NOMO-1 treated with DMSO at 0.1 percent for 48 hours (cell line): ENCODE data around the gene DDX56.
"Not testable (repeated sequence)": the region's sequence is repeated elsewhere in the genome, so short reads cannot be mapped to it uniquely, and the experiment has no call there.

Experiments used
- DNase-seq: peaks from one replicate; lab custom pipeline; 2025; ENCODE audit not compliant: unreplicated experiment; lab: John Stamatoyannopoulos, UW

DDX56 gene

DNA sequence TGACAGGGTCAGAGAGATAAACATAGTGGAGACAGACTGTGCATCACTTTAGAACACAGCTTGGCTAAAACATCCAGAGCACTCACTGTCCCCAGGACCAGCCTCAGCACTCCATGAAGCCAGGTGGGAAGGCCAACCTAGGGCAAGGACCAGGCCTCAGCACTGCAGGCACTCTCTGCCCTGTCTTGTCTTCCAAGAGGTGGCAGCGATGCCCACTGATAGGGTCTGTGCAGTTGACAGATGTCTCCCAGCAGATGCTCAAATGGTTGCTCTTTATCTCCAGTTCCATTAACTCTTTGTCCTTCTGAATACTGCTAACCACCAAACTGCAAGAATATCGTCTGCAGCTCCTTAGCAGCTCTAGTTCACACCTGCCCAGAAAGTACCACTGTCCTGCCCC lies 9.1 kb downstream of the DDX56 start:
- no peak for DNase-seq

DNA sequence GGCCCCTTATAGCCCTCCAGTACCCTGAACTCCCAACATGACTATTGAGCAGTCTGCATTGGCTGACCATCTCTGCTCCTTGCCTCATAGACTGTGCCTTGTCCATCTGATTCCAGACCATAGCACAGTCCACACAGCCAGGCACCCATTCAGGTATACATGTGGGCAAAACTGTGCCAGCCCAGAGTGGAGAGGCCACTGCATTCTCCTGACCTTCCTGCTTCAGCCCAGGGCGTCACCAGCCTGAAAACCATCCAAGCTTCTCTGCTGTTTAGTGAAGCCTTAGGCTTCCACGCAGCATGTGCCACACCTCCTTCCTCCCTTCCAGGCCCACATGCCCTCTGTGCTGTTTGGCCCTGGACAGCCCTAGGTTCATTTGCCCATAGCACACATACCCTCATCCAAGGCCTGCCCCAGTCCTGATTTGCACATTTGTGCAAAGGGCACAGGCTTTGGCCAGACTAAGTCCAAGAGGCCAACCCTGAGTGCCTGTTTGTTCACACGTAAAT lies 10.5 kb downstream of the DDX56 start:
- no peak for DNase-seq

DNA sequence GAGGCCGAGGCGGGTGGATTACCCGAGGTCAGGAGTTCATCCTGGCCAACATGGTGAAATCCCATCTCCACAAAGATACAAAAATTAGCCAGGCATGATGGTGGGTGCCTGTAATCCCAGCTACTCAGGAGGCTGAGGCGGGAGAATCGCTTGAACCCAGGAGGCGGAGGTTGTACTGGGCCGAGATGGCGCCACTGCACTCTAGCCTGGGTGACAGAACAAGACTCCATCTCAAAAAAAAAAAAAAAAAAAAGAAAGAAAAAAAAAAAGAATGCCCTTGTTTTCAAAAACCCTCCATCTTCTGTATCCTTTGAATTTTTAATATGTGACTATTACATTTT lies 11.1 kb downstream of the DDX56 start:
- DNase-seq = not testable (repeated sequence)

DNA sequence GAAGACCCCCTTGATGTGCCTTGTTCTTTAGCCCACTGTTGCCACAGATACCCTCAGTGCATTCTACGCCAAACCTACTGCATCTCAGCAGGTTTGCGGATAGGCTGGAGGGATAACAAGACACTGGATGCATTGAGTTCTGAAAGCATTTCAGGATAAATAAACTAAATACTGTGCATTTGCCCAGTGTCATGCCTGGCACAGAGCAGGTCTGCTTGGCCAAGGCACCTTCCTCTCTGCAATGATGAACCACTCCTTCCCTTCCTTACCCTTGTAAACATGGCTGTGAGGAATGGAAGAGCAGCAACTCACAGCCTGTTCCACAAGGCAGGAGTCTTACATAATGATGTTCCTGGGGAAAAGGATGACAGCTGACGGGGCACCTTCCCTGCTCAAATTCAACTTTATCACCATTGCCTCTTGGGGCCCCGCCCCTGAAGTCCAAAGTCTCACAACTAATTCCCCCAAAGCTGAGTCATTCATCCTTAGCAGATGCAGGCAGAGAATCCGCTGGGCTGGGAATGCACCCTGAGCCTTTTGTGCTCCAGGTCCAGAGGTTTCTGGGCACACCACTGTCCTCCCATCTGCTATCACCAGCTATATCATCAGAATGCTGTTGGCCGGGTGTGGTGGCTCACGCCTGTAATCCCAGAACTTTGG lies 11.6 kb downstream of the DDX56 start:
- no peak for DNase-seq

DNA sequence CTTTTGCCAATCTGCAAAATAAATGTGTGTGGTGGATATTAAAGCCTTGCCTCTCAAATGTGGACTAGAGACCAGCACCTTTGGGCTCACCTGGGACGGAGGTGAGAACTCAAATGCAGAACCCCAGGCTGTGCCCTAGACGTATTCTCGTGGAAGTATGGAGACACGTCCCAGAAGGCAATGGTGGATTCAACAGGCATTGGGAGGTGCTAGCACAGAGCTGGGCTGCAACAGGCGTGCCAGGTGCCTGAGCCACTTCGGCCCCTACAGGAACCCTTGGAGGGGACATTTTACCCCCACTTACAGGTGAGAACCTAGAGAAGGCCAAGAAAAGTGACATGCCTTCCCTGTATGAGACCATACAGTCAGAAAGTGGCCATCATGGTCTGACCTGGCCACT lies 12.2 kb downstream of the DDX56 start:
- DNase-seq = no peak

DNA sequence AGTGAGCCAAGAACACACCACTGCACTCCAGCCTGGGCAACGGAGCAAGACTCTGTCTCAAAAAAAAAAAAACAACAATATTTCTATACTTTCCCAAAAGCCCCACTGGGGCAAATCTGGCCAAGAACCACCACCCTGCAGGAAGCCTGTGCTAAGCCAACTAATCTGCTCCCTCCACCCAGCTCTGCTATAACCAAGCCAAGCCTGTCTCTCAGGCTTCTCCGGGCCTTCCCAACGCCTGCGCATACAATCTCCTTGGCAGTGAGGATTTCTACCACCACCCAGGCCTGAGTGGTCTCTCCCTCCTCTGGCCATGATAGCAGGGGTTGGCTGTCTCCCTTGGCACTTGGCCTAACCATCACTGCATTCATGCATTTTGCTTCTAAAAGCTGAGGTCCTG lies 14.2 kb downstream of the DDX56 start:
- no peak for DNase-seq

DNA sequence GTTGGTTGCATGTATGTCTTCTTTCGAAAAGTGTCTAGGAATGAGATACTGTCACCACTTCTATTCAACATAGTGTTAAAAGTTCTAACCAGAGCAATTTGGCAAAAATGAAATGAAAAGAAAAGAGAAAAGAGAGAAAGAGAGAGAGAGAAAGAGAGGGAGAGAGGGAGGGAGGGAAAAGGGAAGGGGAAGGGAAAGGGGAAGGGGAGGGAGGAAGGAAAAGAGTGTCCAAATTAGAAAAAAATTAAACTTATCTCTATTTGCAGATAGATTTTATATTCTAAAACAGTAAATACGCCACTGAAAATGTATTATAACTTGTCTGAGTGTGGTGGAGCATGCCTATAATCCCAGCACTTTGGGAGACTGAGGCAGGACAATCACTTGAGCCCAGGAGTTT lies 16.2 kb downstream of the DDX56 start:
- no peak for DNase-seq

DNA sequence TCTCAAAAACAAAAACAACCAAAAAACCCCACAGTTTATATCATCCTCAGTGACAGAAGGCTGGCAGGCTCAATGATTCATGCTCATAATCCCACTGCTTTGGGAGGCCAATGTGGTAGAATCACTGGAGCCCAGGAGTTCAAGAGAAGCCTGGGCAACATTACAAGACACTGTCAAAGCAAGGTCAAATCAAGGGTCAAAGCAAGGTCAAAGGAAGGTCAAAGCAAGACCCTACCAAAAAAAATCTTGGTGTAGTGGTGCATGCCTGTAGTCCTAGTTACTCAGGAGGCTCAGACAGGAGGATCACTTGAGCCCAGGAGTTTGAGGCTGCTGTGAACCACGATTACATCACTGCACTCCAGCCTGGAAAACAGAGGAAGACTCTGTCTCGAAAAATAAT lies 18.4 kb downstream of the DDX56 start:
- DNase-seq = no peak

DNA sequence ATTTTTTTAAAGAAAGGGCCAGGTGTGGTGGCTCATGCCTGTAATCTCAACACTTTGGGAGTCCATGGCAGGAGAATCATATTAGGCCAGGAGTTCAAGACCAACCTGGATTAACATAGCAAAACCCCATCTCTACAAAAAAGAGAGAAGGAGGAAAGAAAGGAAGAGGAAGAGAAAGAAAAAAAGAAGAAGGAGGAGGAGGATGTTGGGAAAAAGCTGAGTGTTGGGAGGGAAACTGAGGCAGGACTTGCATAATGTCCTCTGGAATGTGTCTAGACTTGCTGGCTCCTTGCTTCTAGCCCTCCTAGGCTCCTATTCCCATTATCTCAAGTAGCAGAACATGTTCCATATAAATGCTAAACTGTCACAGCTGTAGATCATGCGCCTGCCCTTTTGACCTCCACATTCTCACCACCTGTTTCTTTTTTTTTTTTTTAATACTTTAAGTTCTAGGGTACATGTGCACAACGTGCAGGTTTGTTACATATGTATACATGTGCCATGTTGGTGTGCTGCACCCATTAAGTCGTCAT lies 21.2 kb downstream of the DDX56 start:
- DNase-seq = not testable (repeated sequence)

DNA sequence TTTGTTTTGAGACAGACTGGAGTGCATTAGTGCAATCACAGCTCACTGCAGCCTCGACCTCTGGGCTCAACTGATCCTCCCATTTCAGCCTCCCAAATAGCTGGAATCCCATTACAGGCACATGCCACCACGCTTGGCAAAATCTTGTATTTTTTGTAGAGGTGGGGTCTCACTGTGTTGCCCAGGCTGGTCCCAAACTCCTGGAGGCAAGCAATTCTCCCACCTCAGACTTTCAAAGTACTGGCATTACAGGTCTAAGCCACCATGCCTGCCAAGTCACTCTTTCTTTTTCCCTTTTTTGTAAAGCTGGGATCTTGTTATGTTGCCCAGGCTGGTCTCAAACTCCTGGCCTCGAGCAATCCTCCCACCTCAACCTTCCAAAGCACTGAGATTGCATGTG lies 24.3 kb downstream of the DDX56 start:
- DNase-seq = no peak

DNA sequence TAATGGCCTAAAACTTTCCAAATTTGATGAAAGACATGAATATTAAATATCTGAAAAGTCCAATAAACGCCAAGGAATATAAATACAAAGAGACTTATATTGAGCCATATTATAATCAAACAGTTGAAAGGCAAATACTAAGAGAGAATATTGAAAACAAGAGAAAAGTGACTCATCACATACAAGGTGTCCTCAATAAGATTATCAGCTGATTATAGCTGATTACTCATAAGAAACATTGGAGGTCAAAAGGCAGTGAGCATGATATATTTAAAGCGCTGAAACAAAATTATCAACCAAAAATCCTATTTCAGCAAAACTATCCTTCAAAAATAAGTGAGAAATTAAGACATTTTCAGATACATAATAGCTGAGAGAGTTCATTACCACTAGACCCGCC lies 24.8 kb downstream of the DDX56 start:
- no peak for DNase-seq

DNA sequence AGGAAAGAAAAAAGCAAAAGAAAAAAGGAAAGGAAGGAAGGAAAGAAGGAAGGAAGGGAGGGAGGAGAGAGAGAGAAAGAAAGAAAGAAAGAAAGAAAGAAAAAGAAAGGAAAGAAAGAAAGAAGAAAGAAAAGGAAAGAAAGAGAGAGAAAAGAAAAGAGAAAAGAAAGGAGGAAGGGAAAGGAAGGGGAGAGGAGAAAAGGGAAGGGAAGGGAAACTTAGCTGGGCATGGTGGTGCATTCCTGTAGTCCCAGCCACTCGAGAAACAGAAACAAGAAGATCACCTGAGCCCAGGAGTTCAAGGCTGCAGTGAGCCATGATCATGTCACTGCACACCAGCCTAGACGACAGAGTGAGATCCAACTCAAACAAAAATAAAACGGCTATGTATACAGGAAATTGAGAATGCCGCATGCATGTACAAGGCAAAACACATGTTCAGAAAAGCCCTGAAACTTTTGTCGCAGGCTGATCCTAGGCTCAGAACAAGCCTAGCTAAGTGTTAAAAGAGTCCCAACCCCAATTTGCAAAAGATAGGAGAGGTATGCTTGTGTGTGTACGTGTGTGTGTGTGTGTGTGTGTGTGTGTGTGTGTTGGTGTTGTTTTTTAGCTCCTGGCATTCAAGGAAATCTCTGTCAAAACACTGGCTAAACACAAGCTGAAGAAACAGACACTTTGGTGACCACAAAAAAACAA lies 26.0 kb downstream of the DDX56 start:
- DNase-seq = no peak

DNA sequence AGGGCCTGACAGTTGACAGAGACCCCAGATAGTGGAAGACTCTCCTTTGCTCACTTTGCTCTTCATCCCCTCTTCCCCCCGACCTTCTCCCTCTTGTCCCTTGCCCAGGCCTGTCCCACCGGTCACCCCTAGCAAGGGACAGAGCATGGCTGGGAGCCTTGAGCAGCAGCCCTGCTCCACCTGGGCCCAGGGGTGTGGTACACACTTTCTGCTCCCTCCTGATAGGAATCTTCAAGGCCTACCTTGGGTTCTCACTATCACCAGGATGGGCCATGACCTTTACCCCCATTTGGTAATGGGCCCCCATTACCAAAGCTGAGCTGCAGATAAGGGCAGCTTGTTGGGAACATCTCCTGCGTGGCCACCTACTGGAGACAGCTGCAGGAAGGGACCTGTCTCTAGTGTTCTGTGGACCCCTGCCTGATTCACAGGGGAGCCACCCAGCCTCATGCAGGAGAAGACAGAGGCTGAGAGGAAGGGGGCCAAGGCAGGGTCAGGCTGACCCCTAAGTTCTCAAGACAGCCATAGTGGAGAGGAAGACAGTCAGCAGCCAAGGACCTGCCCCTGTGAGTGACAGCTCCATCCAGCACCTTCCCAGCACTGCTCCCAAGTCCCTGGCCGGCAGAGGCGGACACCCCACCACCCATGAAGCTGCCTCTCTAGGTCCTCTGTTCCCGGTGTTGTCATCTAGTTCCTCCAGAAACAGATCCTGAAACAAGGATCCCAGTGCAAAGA lies 31.7 kb downstream of the DDX56 start:
- DNase-seq = no peak

DNA sequence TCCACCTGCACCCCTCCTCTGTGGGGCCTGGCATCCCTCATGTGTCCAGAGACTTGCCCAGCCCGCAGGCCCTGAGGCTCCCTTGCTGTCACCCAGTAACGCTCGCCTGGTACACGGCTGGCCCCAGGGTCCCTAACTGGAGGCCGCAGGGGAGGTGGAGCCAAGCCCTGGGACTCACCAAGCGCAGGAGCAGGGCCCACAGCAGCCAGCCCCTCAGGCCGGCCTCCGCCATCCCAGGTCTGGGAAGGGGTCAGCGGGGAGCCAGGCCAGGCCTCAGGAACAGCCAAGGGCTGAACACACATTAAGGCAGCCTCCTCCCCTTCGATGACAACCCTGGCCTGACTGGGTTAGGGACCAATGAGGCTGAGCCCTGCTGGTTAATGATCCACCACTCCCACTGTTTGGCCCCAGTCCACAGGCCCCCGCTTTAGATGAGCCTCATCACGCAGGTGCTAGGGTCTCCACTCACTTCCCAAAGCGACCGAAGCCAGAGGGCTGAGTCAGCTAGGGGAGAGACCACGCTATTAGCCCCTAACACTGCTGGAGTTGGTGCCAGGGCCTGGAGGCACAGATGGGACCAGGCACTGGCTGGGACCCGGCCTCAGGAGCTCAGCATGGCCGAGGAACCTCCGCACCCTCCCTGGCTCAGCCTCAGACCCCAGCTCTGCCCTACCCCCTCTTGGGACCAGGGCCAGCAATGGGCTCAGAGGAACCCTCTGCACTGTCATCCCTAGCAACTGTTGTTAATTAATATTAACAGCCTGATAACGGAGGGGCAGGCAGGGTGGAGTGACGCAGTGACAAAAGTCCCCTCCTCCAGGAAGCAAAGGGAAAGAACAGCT lies 32.5 kb downstream of the DDX56 start, which contains the start of gene NPC1L1:
TSS of gene NPC1L1 (minus strand) at position 303 of the 842 bp plus-strand sequence. CDS start at position 232, 71 bp downstream.
- no peak for DNase-seq

DNA sequence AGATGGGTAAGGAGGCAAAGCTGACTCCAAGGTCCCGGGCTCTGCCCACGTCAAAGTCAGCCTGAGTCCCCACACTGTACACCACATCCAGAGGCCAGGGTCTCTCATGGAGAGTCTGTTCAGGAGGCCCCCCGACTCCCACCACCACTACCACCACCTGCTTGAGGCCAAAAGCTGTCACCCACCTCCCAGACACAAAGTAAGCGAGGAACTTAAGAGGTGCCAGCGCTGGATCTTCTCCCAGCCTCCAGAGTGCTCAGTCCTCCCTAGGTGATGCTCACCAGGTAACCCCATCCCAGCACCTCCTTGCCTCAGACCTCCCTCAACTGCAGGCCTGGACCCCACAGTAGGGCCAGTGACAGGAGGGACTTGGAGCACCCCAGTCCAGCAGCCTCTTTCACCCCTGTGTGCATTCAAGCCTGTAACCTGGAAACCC lies 33.1 kb downstream of the DDX56 start:
- DNase-seq = no peak

DNA sequence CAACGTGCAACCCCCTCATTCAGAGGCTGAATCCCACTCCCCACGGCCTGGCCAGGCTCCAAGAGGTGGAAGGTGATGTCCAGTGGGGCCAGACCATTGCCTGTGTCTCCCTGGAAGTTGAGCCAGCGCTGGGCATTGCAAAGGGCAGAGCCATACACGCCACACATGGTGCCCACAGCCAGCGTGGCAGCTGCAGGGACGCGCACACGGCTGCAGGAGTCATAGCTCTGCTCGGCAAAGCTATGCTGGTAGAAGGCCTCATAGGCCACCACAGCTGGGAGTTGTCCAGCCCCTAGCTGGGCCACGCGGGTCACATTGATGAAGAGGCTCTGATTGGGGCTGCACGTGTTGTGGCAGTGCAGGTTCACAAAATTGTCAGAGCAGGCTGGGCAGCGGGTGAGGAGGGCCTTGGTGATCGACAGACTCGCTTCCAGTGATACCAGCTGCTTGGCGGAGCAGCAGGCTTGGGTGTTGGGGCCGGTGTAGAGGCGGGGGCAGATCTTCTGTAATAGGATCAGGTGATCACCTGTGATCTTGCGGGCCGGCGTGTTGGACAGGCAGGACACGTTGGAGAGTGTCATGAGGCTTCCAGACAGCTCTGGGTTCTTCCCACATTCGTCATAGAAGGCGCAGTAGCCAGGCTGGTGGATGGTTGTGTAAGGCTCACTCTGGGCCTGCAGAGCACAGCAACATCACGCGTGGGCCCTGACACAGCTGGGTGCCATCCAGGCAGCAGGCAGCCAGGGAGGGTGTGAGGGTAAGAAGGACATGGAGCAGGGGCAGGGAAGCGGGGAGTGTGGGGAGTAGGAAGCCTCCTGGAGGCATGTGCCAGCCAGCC lies 33.8 kb downstream of the DDX56 start:
- DNase-seq = no peak

DNA sequence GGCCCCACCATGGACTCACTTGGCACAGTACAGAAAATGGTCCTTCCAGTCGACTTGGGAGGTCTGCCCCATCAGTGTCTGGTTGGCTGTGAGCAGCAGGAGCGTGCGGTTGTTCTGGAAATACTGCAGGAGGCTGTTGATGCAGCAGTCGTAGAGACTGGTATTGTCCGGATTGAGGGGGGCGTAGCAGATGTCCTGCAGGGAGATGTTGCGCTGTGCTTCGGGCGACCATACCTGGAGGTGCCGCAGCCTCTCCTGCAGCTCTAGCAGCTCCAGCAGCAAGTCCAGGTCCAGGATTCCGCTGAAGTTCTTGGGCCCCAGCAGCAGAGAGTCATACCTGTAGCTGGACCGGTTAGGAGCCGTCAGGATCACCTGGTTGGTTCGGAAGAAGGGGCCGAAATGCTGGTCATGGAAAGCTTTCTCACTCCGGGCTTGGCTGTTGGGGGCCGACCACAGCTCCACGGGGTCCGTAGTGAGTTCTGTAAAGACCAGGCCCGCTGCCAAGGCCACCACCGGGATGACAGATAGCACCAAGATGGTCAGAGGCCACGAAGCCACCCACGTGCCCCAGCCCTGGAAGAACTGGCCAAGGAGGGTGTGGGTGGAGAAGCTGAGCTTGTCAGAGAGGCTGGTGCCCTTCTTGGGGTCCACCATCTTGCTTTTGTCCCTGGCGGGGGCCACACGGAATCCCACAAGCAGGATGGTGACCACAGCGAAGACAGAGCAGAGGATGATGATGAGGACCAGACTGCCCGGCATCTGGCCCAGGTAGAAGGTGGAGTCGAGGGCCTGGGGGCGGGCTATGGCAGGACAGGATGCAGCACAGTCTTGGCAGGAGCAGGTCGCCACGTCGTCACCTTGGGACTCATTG lies 34.7 kb downstream of the DDX56 start:
- no peak for DNase-seq

DNA sequence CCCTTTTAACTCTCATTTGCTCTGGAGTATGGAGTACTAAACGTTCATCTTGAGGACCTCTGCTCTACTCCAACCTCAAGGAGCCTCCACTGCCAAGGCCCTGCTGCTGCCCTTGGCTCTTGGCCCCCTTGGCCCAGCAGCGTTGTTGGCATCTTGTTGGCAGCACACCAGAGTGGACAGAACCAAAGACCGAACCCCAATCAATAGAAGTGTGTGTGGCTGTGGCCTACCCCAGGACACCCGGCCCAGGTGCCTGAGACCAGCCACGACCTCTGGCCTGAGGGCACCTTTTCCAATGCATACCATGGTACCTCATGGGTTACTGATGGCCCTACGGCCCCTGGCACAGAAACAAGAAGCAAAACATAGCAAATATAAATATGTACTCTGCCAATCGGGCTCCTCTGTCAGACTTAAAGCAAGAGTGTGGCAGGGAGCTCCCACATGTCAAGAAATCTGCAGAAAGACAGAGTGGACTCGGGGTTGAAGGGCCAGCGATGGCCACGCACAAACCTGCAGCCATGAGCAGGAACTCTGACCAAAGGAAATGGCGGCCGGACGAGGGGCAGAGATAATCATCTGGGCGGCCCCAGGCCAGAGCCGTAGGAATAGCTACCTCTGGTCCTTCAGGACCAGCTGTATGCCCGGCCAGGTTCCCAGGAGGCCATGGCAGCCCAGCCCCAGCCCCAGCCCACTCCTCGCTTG lies 35.5 kb downstream of the DDX56 start:
- no peak for DNase-seq
